Neural progenitor cell (in vitro differentiated cells): Measurements from ENCODE around the gene FMNL2. TPM values are rescaled to one million over a fixed set of nuclear protein-coding genes. Genes with fewer than 3 reads are reported as not detected.
A peak's percentile ranks its signal among the peaks of the same experiment; 100 is the strongest.

ENCODE experiments used
- DNase-seq: peaks from one replicate; pipeline ENCODE4 v3.0.0-alpha.2; 2016; ENCODE audit warnings: low spot score
- H2AFZ ChIP-seq: fragments of 200-600 bp; sonication (generic); replicated peaks from 2 replicates; pipeline ENCODE4 v1.6.1; 2016; ENCODE audit warnings: antibody characterized with exemption
- H3F3A ChIP-seq: fragments of 200-600 bp; sonication (generic); 2 replicates; pipeline ENCODE4 v1.6.1; 2016; ENCODE audit warnings: antibody characterized with exemption, low read depth
- H3K27ac ChIP-seq: fragments of 200-600 bp; sonication (generic); 2 replicates; pipeline ENCODE4 v1.5.1; 2016; ENCODE audit warnings: mild to moderate bottlenecking
- H3K27me3 ChIP-seq: fragments of 200-600 bp; sonication (generic); 2 replicates; pipeline ENCODE4 v1.6.1; 2016; ENCODE audit warnings: mild to moderate bottlenecking, moderate library complexity
- H3K36me3 ChIP-seq: fragments of 200-600 bp; sonication (generic); 2 replicates; pipeline ENCODE4 v1.5.1; 2016
- H3K4me1 ChIP-seq: fragments of 200-600 bp; sonication (generic); 2 replicates; pipeline ENCODE4 v1.6.1; 2016; ENCODE audit warnings: mixed run types
- H3K4me2 ChIP-seq: fragments of 200-600 bp; sonication (generic); 2 replicates; pipeline ENCODE4 v1.6.1; 2016
- H3K4me3 ChIP-seq: fragments of 200-600 bp; sonication (generic); 2 replicates; pipeline ENCODE4 v1.5.1; 2016
- H3K79me2 ChIP-seq: fragments of 200-600 bp; sonication (generic); 2 replicates; pipeline ENCODE4 v1.6.1; 2016; ENCODE audit warnings: low read depth
- H3K9ac ChIP-seq: fragments of 200-600 bp; sonication (generic); 2 replicates; pipeline ENCODE4 v1.6.1; 2016
- H3K9me3 ChIP-seq: fragments of 200-600 bp; sonication (generic); 2 replicates; pipeline ENCODE4 v1.5.1; 2016; ENCODE audit warnings: low read depth
- H4K20me1 ChIP-seq: fragments of 200-600 bp; sonication (generic); 2 replicates; pipeline ENCODE4 v1.6.1; 2016; ENCODE audit warnings: low read depth
- H3K27ac Mint-ChIP-seq: 3 replicates; pipeline ENCODE4 v1.8.0; 2021; ENCODE audit warnings: mixed read lengths
- H3K27me3 Mint-ChIP-seq: 2 replicates; pipeline ENCODE4 v1.8.0; 2022; ENCODE audit warnings: low read depth, mild to moderate bottlenecking, inconsistent platforms, moderate library complexity, mixed read lengths; ENCODE audit not compliant: insufficient read depth
- H3K36me3 Mint-ChIP-seq: 3 replicates; pipeline ENCODE4 v1.8.0; 2021; ENCODE audit warnings: mixed read lengths
- H3K4me1 Mint-ChIP-seq: 3 replicates; pipeline ENCODE4 v1.8.0; 2021; ENCODE audit warnings: mixed read lengths
- H3K4me3 Mint-ChIP-seq: 3 replicates; pipeline ENCODE4 v1.8.0; 2021; ENCODE audit warnings: mild to moderate bottlenecking, moderate library complexity, mixed read lengths
- H3K9me3 Mint-ChIP-seq: 3 replicates; pipeline ENCODE4 v1.8.0; 2020; ENCODE audit warnings: mixed read lengths
- EZH2 ChIP-seq: fragments of 200-600 bp; sonication (generic); IDR thresholded peaks from 2 replicates; pipeline ENCODE4 v1.6.1; 2017; ENCODE audit warnings: antibody characterized with exemption, mild to moderate bottlenecking, moderate library complexity
- EZH2phosphoT487 ChIP-seq: fragments of 200-600 bp; sonication (generic); IDR thresholded peaks from 2 replicates; pipeline ENCODE4 v1.6.1; 2017; ENCODE audit warnings: antibody characterized with exemption
- total RNA-seq: library from RNA; depleted of rRNA; stranded (reverse); fragments of >200 nt; gene quantifications from 2 replicates; pipeline ENCODE4 v1.2.3, GENCODE V29; 2015; ENCODE audit warnings: low replicate concordance
- TF ChIP-seq, protein P1 (sequence below): fragments of 200-600 bp; sonication (generic); IDR thresholded peaks from 2 replicates; pipeline ENCODE4 v1.5.1; 2017; ENCODE audit warnings: antibody characterized with exemption, mild to moderate bottlenecking

Gene FMNL2
- total RNA-seq, 1 donor from 2014 or later = 99.7 TPM

DNA sequence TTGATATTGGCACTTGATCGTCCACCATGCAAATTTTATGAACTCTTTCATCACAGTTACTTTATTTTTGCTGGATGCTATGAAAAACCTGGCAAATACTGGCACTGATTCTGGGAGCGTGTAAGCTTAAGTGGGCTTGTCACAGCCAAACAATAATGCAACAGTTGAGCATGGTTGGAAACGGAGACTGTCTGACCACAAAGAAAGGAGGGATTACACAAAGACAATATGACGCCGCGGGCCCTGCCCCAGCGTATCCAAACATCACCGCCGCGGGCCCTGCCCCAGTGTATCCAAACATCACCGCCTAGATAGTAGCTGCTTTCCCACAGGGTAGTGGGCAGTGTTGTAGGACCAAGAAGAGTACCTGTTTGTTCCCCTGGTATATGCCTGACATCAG, 246.4 kb downstream of the FMNL2 start:
- Histone ChIP-seq H3K9me3 (no peaks in the 10 kb centered on the region), H3K27ac (peak overlapping the region; percentile 14), H3K36me3 (no peaks in the 10 kb centered on the region), H3K79me2 (no peaks in the 10 kb centered on the region), H3K9ac (no peak overlapping the region), H3F3A (no peaks in the 10 kb centered on the region), H3K27me3 (no peaks in the 10 kb centered on the region), H4K20me1 (no peaks in the 10 kb centered on the region), H3K4me3 (no peak overlapping the region), H3K4me2 (no peak overlapping the region), H3K4me1 (peaks cover 16% of the 10 kb centered on the region), H2AFZ (no peak overlapping the region)
- peak; percentile 47 for DNase-seq
- H3K36me3 Mint-ChIP-seq = peaks cover 16% of the 10 kb centered on the region
- no peak for TF ChIP-seq EZH2
- TF ChIP-seq EZH2phosphoT487 = no peak
- TF ChIP-seq, protein P1, sequence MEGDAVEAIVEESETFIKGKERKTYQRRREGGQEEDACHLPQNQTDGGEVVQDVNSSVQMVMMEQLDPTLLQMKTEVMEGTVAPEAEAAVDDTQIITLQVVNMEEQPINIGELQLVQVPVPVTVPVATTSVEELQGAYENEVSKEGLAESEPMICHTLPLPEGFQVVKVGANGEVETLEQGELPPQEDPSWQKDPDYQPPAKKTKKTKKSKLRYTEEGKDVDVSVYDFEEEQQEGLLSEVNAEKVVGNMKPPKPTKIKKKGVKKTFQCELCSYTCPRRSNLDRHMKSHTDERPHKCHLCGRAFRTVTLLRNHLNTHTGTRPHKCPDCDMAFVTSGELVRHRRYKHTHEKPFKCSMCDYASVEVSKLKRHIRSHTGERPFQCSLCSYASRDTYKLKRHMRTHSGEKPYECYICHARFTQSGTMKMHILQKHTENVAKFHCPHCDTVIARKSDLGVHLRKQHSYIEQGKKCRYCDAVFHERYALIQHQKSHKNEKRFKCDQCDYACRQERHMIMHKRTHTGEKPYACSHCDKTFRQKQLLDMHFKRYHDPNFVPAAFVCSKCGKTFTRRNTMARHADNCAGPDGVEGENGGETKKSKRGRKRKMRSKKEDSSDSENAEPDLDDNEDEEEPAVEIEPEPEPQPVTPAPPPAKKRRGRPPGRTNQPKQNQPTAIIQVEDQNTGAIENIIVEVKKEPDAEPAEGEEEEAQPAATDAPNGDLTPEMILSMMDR = no peak
- no peak overlapping the region for H3K27ac Mint-ChIP-seq
- H3K4me1 Mint-ChIP-seq = no peaks in the 10 kb centered on the region
- H3K9me3 Mint-ChIP-seq = no peaks in the 10 kb centered on the region
- H3K4me3 Mint-ChIP-seq = no peak overlapping the region
- H3K27me3 Mint-ChIP-seq = no peaks in the 10 kb centered on the region

DNA sequence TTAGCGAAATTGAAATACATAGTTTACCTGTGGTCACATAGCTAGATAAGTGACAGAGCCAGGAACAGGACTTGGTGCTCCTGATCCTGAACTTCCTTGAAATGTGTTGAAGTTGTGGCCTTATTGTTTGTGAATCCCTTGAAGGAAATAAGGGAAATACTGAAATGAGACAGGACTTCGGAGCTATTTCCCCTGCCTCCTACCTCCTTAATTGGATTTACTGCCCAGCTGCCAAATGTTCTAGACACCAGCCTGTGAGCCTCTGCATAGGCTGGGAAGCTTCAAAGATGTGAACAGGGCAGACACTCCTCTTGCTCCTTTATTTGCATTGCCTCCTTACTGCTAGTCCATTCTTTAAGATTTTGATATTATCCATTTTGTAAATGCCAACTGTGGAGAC, 247.1 kb downstream of the FMNL2 start:
- Mint-ChIP-seq H3K36me3 (peaks cover 22% of the 10 kb centered on the region), H3K9me3 (no peaks in the 10 kb centered on the region), H3K27me3 (no peaks in the 10 kb centered on the region), H3K4me1 (no peaks in the 10 kb centered on the region), H3K27ac (no peak overlapping the region), H3K4me3 (no peak overlapping the region)
- no peak overlapping the region for H3K9ac ChIP-seq
- H3K4me2 ChIP-seq = no peak overlapping the region
- no peak for DNase-seq
- no peak overlapping the region for H3K27ac ChIP-seq
- peaks cover 16% of the 10 kb centered on the region for H3K4me1 ChIP-seq
- H3K79me2 ChIP-seq = no peaks in the 10 kb centered on the region
- TF ChIP-seq EZH2 = no peak
- TF ChIP-seq EZH2phosphoT487 = no peak
- TF ChIP-seq, protein P1 = no peak
- no peaks in the 10 kb centered on the region for H3F3A ChIP-seq
- no peaks in the 10 kb centered on the region for H3K9me3 ChIP-seq
- no peak overlapping the region for H2AFZ ChIP-seq
- no peaks in the 10 kb centered on the region for H3K27me3 ChIP-seq
- no peaks in the 10 kb centered on the region for H4K20me1 ChIP-seq
- H3K36me3 ChIP-seq = no peaks in the 10 kb centered on the region
- H3K4me3 ChIP-seq = no peak overlapping the region

- Histone ChIP-seq H3K9me3 (no peaks in the 10 kb centered on the region), H3K79me2 (no peaks in the 10 kb centered on the region), H4K20me1 (no peaks in the 10 kb centered on the region), H3K27me3 (no peaks in the 10 kb centered on the region), H3K4me1 (peaks cover 14% of the 10 kb centered on the region), H3K36me3 (no peaks in the 10 kb centered on the region), H3F3A (no peaks in the 10 kb centered on the region), H2AFZ (no peak overlapping the region), H3K4me3 (no peak overlapping the region), H3K9ac (no peak overlapping the region), H3K27ac (no peak overlapping the region), H3K4me2 (no peak overlapping the region)
- no peaks in the 10 kb centered on the region for H3K9me3 Mint-ChIP-seq
- no peak for DNase-seq
- H3K27me3 Mint-ChIP-seq = no peaks in the 10 kb centered on the region
- TF ChIP-seq EZH2phosphoT487 = no peak
- TF ChIP-seq, protein P1 = no peak
- TF ChIP-seq EZH2 = no peak
- peaks cover 28% of the 10 kb centered on the region for H3K36me3 Mint-ChIP-seq
- no peak overlapping the region for H3K4me3 Mint-ChIP-seq
- H3K27ac Mint-ChIP-seq = no peak overlapping the region
- H3K4me1 Mint-ChIP-seq = no peaks in the 10 kb centered on the region
Observed at GRCh38 chr2:152583512-152584229, 248.7 kb downstream of the FMNL2 start.
